ENCODE data around the gene KCNH5. TPM values are rescaled to one million over a fixed set of nuclear protein-coding genes. Genes with fewer than 3 reads are reported as not detected.

KCNH5 gene
- total RNA-seq, 8 experiments from 2014 or later: 0.10 to 2.1 (median 0.43) TPM; not detected in 1

- Histone ChIP-seq H3K27ac (no peak overlapping the region), H3K4me3 (no peak overlapping the region), H3K4me1 (replicated peaks in 1 of 2) (peaks cover 0 to 2% of the 10 kb centered on the region in 2 donors)
- ATAC-seq (replicated peaks in 6 of 8): peak in 6 of 8 experiments; percentile 48 to 99 (median 62)
- in situ Hi-C loops (cut with MboI; ENCODE audit: low pct_unique_long_range_greater_than_20kb in 2 of 9, low sequenced_read_pairs in 9 of 9, unreplicated experiment in 9 of 9): loop anchor here in 4 of 9 experiments (25.0 kb wide), 2 partner anchors 853 to 878 kb away; no protein-coding TSS in a partner anchor
- WGBS, 10 experiments: 0 to 23% (median 9%) methylated on average over 1 to 3 of the region's 3 CpGs; no CpG with 5 or more reads in 2 of the 10 experiments
These were observed 5.4 kb downstream of the KCNH5 start for GRCh38 chr14:63039866-63040265.

DNA sequence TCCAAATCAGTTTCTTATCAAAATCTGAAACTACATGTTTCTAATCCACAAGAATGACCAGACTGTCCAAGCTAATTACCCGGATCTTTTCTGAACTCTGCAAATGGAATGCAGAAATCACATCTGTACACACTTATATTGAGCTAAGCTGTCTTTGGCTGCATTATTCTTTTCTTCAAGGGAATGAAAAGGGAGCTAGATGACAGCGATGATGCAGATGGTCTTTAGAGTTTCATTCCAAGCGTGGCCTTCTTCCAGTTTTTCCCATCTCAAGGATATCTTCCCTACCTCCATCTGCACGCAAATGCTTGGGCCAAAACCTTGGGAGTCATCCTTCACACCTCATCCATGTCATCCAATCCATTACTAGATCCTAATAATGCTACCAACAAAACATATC, 12.6 kb downstream of the KCNH5 start:
- no peak overlapping the region for H3K27ac ChIP-seq
- 0 to 97% (median 86%) methylated on average over 1 to 3 of the region's 4 CpGs; no CpG with 5 or more reads in 1 of the 10 experiments for WGBS, 10 experiments
- ATAC-seq (replicated peaks in 6 of 8): no peak
- H3K4me3 ChIP-seq: no peak overlapping the region
- H3K4me1 ChIP-seq (replicated peaks in 1 of 2): no peaks in the 10 kb centered on the region
- in situ Hi-C loops (cut with MboI; ENCODE audit: low pct_unique_long_range_greater_than_20kb in 2 of 9, low sequenced_read_pairs in 9 of 9, unreplicated experiment in 9 of 9): loop anchor here in 4 of 9 experiments (25.0 kb wide), 2 partner anchors 845 to 870 kb away; no protein-coding TSS in a partner anchor

DNA sequence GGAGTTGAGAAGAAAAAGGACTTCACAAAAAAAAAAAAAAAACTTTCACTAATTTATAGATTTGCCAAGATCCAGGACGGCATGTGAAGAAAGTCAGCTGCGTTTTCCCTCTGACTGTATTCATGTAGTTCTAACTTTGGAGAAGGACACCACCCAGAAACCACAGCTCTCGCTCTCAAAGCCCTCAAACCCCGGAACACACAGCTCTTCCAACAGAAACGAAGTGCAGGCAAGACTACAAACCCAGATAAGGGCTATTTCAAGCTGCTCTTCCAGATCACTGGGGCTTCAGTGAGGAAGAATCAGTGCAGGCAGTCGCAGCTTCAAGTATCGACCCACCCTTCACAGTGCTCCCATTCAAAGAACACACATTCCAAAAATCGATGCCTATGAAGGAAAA, 13.2 kb downstream of the KCNH5 start:
- peak in 1 of 8 experiments; percentile 25 for ATAC-seq (replicated peaks in 6 of 8)
- H3K27ac ChIP-seq: no peak overlapping the region
- no peaks in the 10 kb centered on the region for H3K4me1 ChIP-seq (replicated peaks in 1 of 2)
- WGBS, 10 experiments: 0 to 100% (median 77%) methylated on average over 1 to 8 of the region's 8 CpGs
- in situ Hi-C loops (cut with MboI; ENCODE audit: low pct_unique_long_range_greater_than_20kb in 2 of 9, low sequenced_read_pairs in 9 of 9, unreplicated experiment in 9 of 9): loop anchor here in 4 of 9 experiments (25.0 kb wide), 2 partner anchors 845 to 870 kb away; no protein-coding TSS in a partner anchor
- no peak overlapping the region for H3K4me3 ChIP-seq

DNA sequence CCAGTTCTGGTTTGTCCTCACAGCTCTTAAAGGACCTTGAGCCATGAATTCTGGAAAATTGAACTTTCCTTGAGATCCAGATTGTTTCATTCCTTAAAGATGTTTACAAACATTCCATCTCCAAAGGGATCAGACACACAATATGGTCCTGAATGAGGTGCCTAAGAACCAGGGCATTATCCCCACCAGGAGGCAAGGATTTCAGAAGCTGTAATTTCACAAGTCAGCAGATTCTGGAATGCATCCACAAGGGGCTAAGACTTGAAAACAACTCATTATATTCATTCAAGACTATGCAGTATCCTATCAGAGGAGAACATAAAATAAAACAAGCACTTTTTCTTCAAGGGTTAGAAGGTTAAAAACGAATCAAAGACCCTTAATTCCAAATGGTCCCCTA, 15.1 kb downstream of the KCNH5 start:
- H3K27ac ChIP-seq: no peak overlapping the region
- in situ Hi-C loops (cut with MboI; ENCODE audit: low pct_unique_long_range_greater_than_20kb in 2 of 9, low sequenced_read_pairs in 9 of 9, unreplicated experiment in 9 of 9): loop anchor here in 4 of 9 experiments (25.0 kb wide), 2 partner anchors 843 to 868 kb away; no protein-coding TSS in a partner anchor

GRCh38 chr14:63027719-63028118, 17.5 kb downstream of the KCNH5 start:
- in situ Hi-C loops (cut with MboI; ENCODE audit: low pct_unique_long_range_greater_than_20kb in 2 of 9, low sequenced_read_pairs in 9 of 9, unreplicated experiment in 9 of 9): loop anchor here in 4 of 9 experiments (25.0 kb wide), 2 partner anchors 840 to 865 kb away; no protein-coding TSS in a partner anchor
- Histone ChIP-seq H3K4me3 (no peak overlapping the region), H3K27ac (no peak overlapping the region), H3K4me1 (replicated peaks in 1 of 2) (no peaks in the 10 kb centered on the region)
- 0 to 86% (median 77%) methylated on average over 1 of the region's 1 CpG; no CpG with 5 or more reads in 2 of the 10 experiments for WGBS, 10 experiments
- no peak for ATAC-seq (replicated peaks in 6 of 8)

More for the DNA sequence above, 15.1 kb downstream of the KCNH5 start:
- Histone ChIP-seq H3K4me3 (no peak overlapping the region), H3K4me1 (replicated peaks in 1 of 2) (no peaks in the 10 kb centered on the region)
- 0 to 83% (median 35%) methylated on average over 1 of the region's 1 CpG; no CpG with 5 or more reads in 2 of the 10 experiments for WGBS, 10 experiments
- no peak for ATAC-seq (replicated peaks in 6 of 8)

DNA sequence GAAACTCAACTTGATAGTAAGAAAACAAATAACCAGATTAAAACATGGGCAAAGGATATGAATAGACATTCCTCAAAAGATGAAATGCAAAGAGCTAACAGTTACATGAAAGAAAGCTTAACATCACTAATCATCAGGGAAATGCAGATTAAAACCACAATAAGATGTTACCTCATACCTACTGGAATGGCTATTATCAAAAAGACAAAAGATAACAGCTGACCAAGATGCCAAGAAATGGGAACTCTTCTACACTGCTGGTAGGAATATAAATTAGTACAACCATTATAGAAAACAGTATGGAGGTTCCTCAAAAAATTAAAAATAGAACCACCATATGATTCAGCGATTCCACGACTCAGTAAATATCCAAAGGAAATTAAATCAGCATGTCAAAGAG, 18.8 kb downstream of the KCNH5 start:
- 0 to 100% (median 86%) methylated on average over 1 to 2 of the region's 2 CpGs; no CpG with 5 or more reads in 3 of the 10 experiments for WGBS, 10 experiments
- in situ Hi-C loops (cut with MboI; ENCODE audit: low pct_unique_long_range_greater_than_20kb in 2 of 9, low sequenced_read_pairs in 9 of 9, unreplicated experiment in 9 of 9): loop anchor here in 4 of 9 experiments (25.0 kb wide), 2 partner anchors 839 to 864 kb away; no protein-coding TSS in a partner anchor
- Histone ChIP-seq H3K27ac (no peak overlapping the region), H3K4me1 (replicated peaks in 1 of 2) (no peaks in the 10 kb centered on the region), H3K4me3 (no peak overlapping the region)
- no peak for ATAC-seq (replicated peaks in 6 of 8)

DNA sequence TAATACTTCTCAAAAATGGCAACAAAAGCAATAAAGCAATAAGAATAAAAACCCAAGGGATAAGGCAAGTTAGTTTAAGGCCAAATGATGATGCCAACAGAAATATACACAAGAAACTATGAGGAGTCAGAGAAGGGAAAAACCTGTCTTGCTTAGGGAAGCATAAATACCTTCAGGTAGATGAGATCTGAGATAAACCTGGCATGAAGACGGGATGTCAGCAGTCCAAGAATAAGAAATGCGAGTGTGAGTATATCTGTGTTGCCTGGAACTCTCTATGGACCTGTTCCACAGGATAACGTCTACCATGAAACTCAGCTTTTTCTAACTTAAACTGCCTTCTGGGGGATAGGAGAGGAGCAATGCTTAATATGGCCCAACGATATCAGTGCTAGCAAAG, 30.6 kb downstream of the KCNH5 start:
- ATAC-seq (replicated peaks in 6 of 8): no peak
- 0 to 94% (median 78%) methylated on average over 1 to 4 of the region's 4 CpGs; no CpG with 5 or more reads in 2 of the 10 experiments for WGBS, 10 experiments
- Histone ChIP-seq H3K4me3 (no peak overlapping the region), H3K27ac (no peak overlapping the region), H3K4me1 (replicated peaks in 1 of 2) (no peaks in the 10 kb centered on the region)
- in situ Hi-C loops (cut with MboI; ENCODE audit: low pct_unique_long_range_greater_than_20kb in 2 of 9, low sequenced_read_pairs in 9 of 9, unreplicated experiment in 9 of 9): no loop called here

DNA sequence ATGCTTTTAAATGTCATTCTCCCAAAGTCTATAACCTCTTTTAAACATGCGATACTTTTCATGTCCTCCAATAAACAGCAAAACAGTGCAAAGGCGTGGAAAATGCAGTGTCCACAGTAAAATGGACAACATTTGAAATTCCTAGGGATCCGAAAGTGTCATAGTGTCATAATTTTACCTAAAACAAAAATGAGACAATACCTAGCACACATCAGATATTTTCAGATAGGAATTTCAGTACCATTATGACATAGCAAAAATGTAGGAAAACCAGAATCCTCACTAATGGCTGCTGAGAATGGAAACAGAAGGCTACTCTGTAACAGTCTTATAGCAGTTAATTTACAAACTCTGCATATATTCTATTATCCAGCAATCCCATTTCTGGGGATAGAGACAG, 33.1 kb downstream of the KCNH5 start:
- WGBS, 10 experiments: 30 to 100% (median 81%) methylated on average over 1 to 3 of the region's 3 CpGs; no CpG with 5 or more reads in 4 of the 10 experiments
- ATAC-seq (replicated peaks in 6 of 8): no peak
- no peaks in the 10 kb centered on the region for H3K4me1 ChIP-seq (replicated peaks in 1 of 2)
- H3K4me3 ChIP-seq: no peak overlapping the region
- in situ Hi-C loops (cut with MboI; ENCODE audit: low pct_unique_long_range_greater_than_20kb in 2 of 9, low sequenced_read_pairs in 9 of 9, unreplicated experiment in 9 of 9): no loop called here
- H3K27ac ChIP-seq: no peak overlapping the region

DNA sequence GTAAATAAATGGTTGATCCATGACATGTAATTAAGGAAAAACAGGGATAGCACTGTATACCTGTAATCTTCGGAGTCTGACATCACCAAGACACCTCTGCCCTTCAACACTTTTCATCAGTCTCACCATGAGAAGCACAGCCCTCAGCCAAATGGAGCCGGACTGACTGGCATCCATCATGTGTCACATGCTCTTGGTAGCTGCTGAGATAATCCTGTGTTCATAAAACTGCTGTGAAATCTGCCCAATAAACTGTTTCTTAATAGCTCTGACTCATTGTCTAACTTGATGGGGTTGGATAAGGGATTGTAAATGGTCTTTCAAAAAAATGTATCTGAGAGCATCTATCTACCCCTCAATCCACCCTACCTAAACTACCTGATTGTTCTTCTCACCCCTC, 33.6 kb downstream of the KCNH5 start:
- Histone ChIP-seq H3K27ac (no peak overlapping the region), H3K4me3 (no peak overlapping the region), H3K4me1 (replicated peaks in 1 of 2) (no peaks in the 10 kb centered on the region)
- WGBS, 10 experiments: 0 to 84% (median 40%) methylated on average over 1 to 2 of the region's 2 CpGs; no CpG with 5 or more reads in 3 of the 10 experiments
- in situ Hi-C loops (cut with MboI; ENCODE audit: low pct_unique_long_range_greater_than_20kb in 2 of 9, low sequenced_read_pairs in 9 of 9, unreplicated experiment in 9 of 9): no loop called here
- peak in 5 of 8 experiments; percentile 72 to 96 (median 76) for ATAC-seq (replicated peaks in 6 of 8)

DNA sequence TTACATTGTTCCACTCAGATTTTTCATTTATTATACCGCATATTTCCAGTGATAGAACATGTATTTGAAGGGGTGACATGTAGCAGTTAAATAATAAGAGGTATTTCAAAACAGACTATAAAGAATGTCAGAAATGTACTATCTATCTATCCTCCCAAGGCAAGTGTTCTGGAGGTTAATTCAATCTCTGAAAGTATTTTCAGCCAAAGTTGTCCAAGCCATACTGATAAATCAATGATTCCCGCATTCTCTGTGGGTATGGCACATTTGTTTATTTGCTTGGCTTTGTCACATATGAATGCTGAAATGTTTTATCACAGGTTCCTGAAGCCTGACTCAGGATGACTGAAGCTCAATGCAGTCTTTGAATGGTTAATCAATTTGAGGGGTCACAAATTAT, 35.8 kb downstream of the KCNH5 start:
- no peak overlapping the region for H3K27ac ChIP-seq
- 20 to 100% (median 83%) methylated on average over 1 to 2 of the region's 2 CpGs; no CpG with 5 or more reads in 3 of the 10 experiments for WGBS, 10 experiments
- no peaks in the 10 kb centered on the region for H3K4me1 ChIP-seq (replicated peaks in 1 of 2)
- in situ Hi-C loops (cut with MboI; ENCODE audit: low pct_unique_long_range_greater_than_20kb in 2 of 9, low sequenced_read_pairs in 9 of 9, unreplicated experiment in 9 of 9): no loop called here
- H3K4me3 ChIP-seq: no peak overlapping the region
- no peak for ATAC-seq (replicated peaks in 6 of 8)

- WGBS, 10 experiments: 10 to 100% (median 80%) methylated on average over 1 to 2 of the region's 2 CpGs; no CpG with 5 or more reads in 1 of the 10 experiments
- Histone ChIP-seq H3K27ac (no peak overlapping the region), H3K4me3 (no peak overlapping the region), H3K4me1 (replicated peaks in 1 of 2) (no peaks in the 10 kb centered on the region)
- peak in 4 of 8 experiments; percentile 18 to 60 (median 44) for ATAC-seq (replicated peaks in 6 of 8)
- in situ Hi-C loops (cut with MboI; ENCODE audit: low pct_unique_long_range_greater_than_20kb in 2 of 9, low sequenced_read_pairs in 9 of 9, unreplicated experiment in 9 of 9): no loop called here
These were observed 38.7 kb downstream of the KCNH5 start for GRCh38 chr14:63006531-63006930.

DNA sequence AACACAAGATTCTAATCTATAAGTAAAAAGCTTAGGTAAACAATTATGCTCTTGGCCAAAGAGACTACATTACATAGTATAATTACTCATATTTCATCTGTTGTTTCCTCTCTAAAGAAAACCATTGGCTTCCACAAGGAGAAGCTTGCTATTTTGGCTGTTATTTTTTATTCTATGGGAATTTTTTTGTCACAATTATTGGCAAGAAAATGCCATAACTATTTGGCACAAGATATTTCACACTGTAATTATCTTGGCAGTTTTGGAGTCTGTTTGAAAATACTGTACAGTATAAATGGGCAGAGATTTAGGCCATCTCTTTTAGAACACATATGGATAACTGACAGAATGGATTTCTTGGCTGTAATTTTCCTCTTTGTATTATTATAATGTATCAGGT, 51.2 kb downstream of the KCNH5 start:
- ATAC-seq (replicated peaks in 6 of 8): no peak
- no peaks in the 10 kb centered on the region for H3K4me1 ChIP-seq (replicated peaks in 1 of 2)
- no peak overlapping the region for H3K27ac ChIP-seq
- in situ Hi-C loops (cut with MboI; ENCODE audit: low pct_unique_long_range_greater_than_20kb in 2 of 9, low sequenced_read_pairs in 9 of 9, unreplicated experiment in 9 of 9): no loop called here
- no peak overlapping the region for H3K4me3 ChIP-seq

DNA sequence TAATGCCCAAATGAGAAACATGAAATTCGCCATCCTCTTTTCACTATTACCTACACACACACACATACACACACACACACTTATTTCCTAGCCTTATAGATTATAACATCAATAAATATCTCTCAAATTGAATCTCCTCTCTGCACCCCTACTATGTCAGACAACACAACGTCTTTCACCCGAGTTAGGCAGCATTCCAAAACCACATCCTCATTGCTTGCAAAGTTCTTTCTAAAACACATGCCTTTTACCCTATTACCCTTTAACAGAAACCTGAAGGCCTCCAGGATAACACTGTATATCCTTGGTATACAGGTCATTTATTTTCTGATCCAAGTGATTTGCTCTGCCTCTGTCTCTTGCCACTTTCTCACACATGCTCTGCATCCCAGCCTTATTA, 56.3 kb downstream of the KCNH5 start:
- Histone ChIP-seq H3K27ac (no peak overlapping the region), H3K4me3 (no peak overlapping the region), H3K4me1 (replicated peaks in 1 of 2) (no peaks in the 10 kb centered on the region)
- in situ Hi-C loops (cut with MboI; ENCODE audit: low pct_unique_long_range_greater_than_20kb in 2 of 9, low sequenced_read_pairs in 9 of 9, unreplicated experiment in 9 of 9): no loop called here
- 0 to 92% (median 34%) methylated on average over 1 to 3 of the region's 3 CpGs; no CpG with 5 or more reads in 2 of the 10 experiments for WGBS, 10 experiments
- no peak for ATAC-seq (replicated peaks in 6 of 8)

GRCh38 chr14:62983821-62984220, 61.4 kb downstream of the KCNH5 start:
- Histone ChIP-seq H3K4me1 (replicated peaks in 1 of 2) (no peaks in the 10 kb centered on the region), H3K27ac (no peak overlapping the region), H3K4me3 (no peak overlapping the region)
- ATAC-seq (replicated peaks in 6 of 8): no peak
- in situ Hi-C loops (cut with MboI; ENCODE audit: low pct_unique_long_range_greater_than_20kb in 2 of 9, low sequenced_read_pairs in 9 of 9, unreplicated experiment in 9 of 9): no loop called here

Measured in motor neuron (in vitro differentiated cells).